Karpas-422 (cell line): ENCODE data around the gene ADGRG2. TPM values are rescaled to one million over a fixed set of nuclear protein-coding genes. Genes with fewer than 3 reads are reported as not detected.

Experiments
- DNase-seq: peaks from one replicate; pipeline ENCODE4 v3.0.0-alpha.2; 2015
- H2AFZ ChIP-seq: fragments of 200-600 bp; sonication (generic); 2 replicates; pipeline ENCODE4 v1.6.1; 2014; ENCODE audit warnings: antibody characterized with exemption, low read length, mixed read lengths
- H3K27ac ChIP-seq: fragments of 200-600 bp; sonication (generic); 2 replicates; pipeline ENCODE4 v1.5.1; 2014; ENCODE audit warnings: mild to moderate bottlenecking, low read length, moderate library complexity
- H3K27me3 ChIP-seq: fragments of 200-600 bp; sonication (generic); 2 replicates; pipeline ENCODE4 v1.6.1; 2014; ENCODE audit warnings: low read length, mixed read lengths
- H3K36me3 ChIP-seq: fragments of 200-600 bp; sonication (generic); 2 replicates; pipeline ENCODE4 v1.6.1; 2014; ENCODE audit warnings: low read length, mixed read lengths; ENCODE audit not compliant: insufficient read depth
- H3K4me1 ChIP-seq: fragments of 200-600 bp; sonication (generic); 2 replicates; pipeline ENCODE4 v1.6.1; 2014; ENCODE audit warnings: mild to moderate bottlenecking, low read length, mixed read lengths
- H3K4me2 ChIP-seq: fragments of 200-600 bp; sonication (generic); 2 replicates; pipeline ENCODE4 v1.6.1; 2014; ENCODE audit warnings: low read length, low read depth, mild to moderate bottlenecking; ENCODE audit not compliant: poor library complexity, severe bottlenecking
- H3K4me3 ChIP-seq: fragments of 200-600 bp; sonication (generic); 2 replicates; pipeline ENCODE4 v1.5.1; 2014; ENCODE audit warnings: mild to moderate bottlenecking, antibody characterized with exemption, low read length, mixed read lengths
- H3K79me2 ChIP-seq: fragments of 200-600 bp; sonication (generic); 2 replicates; pipeline ENCODE4 v1.6.1; 2014; ENCODE audit warnings: mild to moderate bottlenecking, low read length, mixed read lengths
- H3K9ac ChIP-seq: fragments of 200-600 bp; sonication (generic); 2 replicates; pipeline ENCODE4 v1.6.0; 2014; ENCODE audit warnings: low read length
- H3K9me2 ChIP-seq: fragments of 200-600 bp; sonication (generic), shearing (Covaris generic); replicated peaks from 2 replicates; pipeline ENCODE4 v1.6.0; 2014; ENCODE audit warnings: mild to moderate bottlenecking, low read length, moderate library complexity; ENCODE audit not compliant: insufficient read depth
- H3K9me3 ChIP-seq: fragments of 300-700, 200-600 bp; sonication (generic); 2 replicates; pipeline ENCODE4 v1.6.1; 2014; ENCODE audit warnings: low read length, mixed read lengths
- H4K20me1 ChIP-seq: fragments of 200-600 bp; sonication (generic); 2 replicates; pipeline ENCODE4 v1.6.1; 2014; ENCODE audit warnings: mild to moderate bottlenecking, antibody characterized with exemption, low read length, low read depth; ENCODE audit not compliant: insufficient read depth
- total RNA-seq: library from RNA; depleted of rRNA; stranded (reverse); fragments of >200 nt; shearing (Covaris generic); gene quantifications from 2 replicates; pipeline ENCODE4 v1.2.3, GENCODE V29; 2014; ENCODE audit warnings: low replicate concordance; rRNA removed

The ADGRG2 gene
- total RNA-seq, 1 experiment from 2014 or later: not detected

GRCh38 chrX:18944482-18944881 is 177.8 kb downstream of the ADGRG2 start:
- H3K9me3 ChIP-seq: no peaks in the 10 kb centered on the region
- H4K20me1 ChIP-seq: no peaks in the 10 kb centered on the region
- H3K9me2 ChIP-seq: no peaks in the 10 kb centered on the region
- no peaks in the 10 kb centered on the region for H3K4me1 ChIP-seq
- no peaks in the 10 kb centered on the region for H3K27me3 ChIP-seq
- no peak overlapping the region for H3K4me3 ChIP-seq
- no peaks in the 10 kb centered on the region for H3K36me3 ChIP-seq
- H3K79me2 ChIP-seq: no peaks in the 10 kb centered on the region
- H3K9ac ChIP-seq: no peak overlapping the region
- H2AFZ ChIP-seq: no peak overlapping the region
- no peak for DNase-seq
- H3K27ac ChIP-seq: no peak overlapping the region
- H3K4me2 ChIP-seq: no peak overlapping the region

DNA sequence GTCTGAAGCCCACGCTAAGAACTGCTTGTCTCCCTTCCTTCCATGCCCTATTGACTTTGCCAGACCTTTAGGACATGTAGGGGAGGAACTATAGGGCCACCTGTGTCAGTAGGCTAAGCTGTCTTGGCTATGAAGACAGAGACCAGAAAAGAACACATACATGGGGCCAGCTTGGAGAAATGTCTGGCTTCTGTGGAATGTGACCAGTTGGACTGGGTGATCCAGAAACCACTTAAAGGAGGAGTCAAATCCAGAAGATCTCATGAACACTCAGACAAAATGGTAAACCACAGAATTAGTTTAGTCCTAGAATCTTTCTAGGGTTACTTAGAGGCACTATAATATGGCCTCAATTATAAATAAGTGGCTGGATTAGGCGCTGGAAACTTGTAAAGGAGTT is 180.4 kb downstream of the ADGRG2 start:
- Histone ChIP-seq H3K79me2 (no peaks in the 10 kb centered on the region), H2AFZ (no peak overlapping the region), H3K4me3 (no peak overlapping the region), H4K20me1 (no peaks in the 10 kb centered on the region), H3K9me2 (no peaks in the 10 kb centered on the region), H3K4me1 (no peaks in the 10 kb centered on the region), H3K9me3 (no peaks in the 10 kb centered on the region), H3K27me3 (no peaks in the 10 kb centered on the region), H3K9ac (no peak overlapping the region), H3K36me3 (peaks cover 4% of the 10 kb centered on the region; the same call in 1 of the 2 replicates), H3K27ac (no peak overlapping the region), H3K4me2 (no peak overlapping the region)
- DNase-seq: no peak

Other genes starting within 250 kb of the ADGRG2 start
- 50.7 and 75.4 TPM in 2 replicates for gene PHKA2, start 138.4 kb downstream of the ADGRG2 start, total RNA-seq
- 164 and 220 TPM in 2 replicates for gene PDHA1, start 221.5 kb upstream of the ADGRG2 start, total RNA-seq